PC-3 (cell line): ENCODE results near the gene PPP1R7. TPM values are rescaled to one million over a fixed set of nuclear protein-coding genes. Genes with fewer than 3 reads are reported as not detected.

Source experiments
- ATAC-seq: fragments of 200-7000 bp; cut with Tn5 transposase; 2 replicates; pipeline ENCODE4 v1.9.1; 2020; ENCODE audit warnings: mild to moderate bottlenecking, moderate library complexity
- BruUV-seq: library from RNA; stranded (reverse); fragments of 400-500 nt; replicated peaks from 2 replicates; lab custom pipeline; 2021; lab: Mats Ljungman, UMichigan
- CTCF ChIA-PET: fragments of 300-600 bp; sonication (Branson Sonifier 250); formaldehyde crosslinking; loops from one replicate; lab custom pipeline; 2022; ENCODE audit warnings: antibody characterized with exemption; lab: Charles Lee
- POLR2A ChIA-PET: fragments of 300-600 bp; sonication (Branson Sonifier 250); formaldehyde crosslinking; loops from one replicate; lab custom pipeline; 2022; ENCODE audit warnings: antibody characterized with exemption; ENCODE audit not compliant: unreplicated experiment; lab: Charles Lee
- DNase-seq: peaks from one replicate; pipeline ENCODE4 v3.0.0-alpha.2; 2015
- H2AFZ ChIP-seq: fragments of 300-600 bp; sonication (generic); 2 replicates; pipeline ENCODE4 v1.6.0; 2016; ENCODE audit warnings: antibody characterized with exemption, low read length
- H3F3A ChIP-seq: fragments of 300-600 bp; sonication (generic); one replicate; pipeline ENCODE4 v1.6.0; 2017; ENCODE audit warnings: antibody characterized with exemption, low read length, control low read depth, mild to moderate bottlenecking; ENCODE audit not compliant: unreplicated experiment
- H3K27ac ChIP-seq: fragments of 300-600 bp; sonication (generic); 2 replicates; pipeline ENCODE4 v1.5.1; 2016; ENCODE audit warnings: mild to moderate bottlenecking, low read length
- H3K27me3 ChIP-seq: fragments of 300-600 bp; sonication (generic); 2 replicates; pipeline ENCODE4 v1.6.1; 2016; ENCODE audit warnings: low read length, mixed read lengths
- H3K36me3 ChIP-seq: fragments of 300-600 bp; sonication (generic); 2 replicates; pipeline ENCODE4 v1.6.1; 2016; ENCODE audit warnings: low read depth, mixed run types, low read length, mixed read lengths
- H3K4me1 ChIP-seq: fragments of 300-600 bp; sonication (generic); 2 replicates; pipeline ENCODE4 v1.5.1; 2016; ENCODE audit warnings: low read length; ENCODE audit not compliant: insufficient read depth
- H3K4me2 ChIP-seq: fragments of 300-600 bp; sonication (generic); 2 replicates; pipeline ENCODE4 v1.6.0; 2016; ENCODE audit warnings: low read length
- H3K4me3 ChIP-seq: fragments of 300-600 bp; sonication (generic); 2 replicates; pipeline ENCODE4 v1.5.1; 2016; ENCODE audit warnings: mild to moderate bottlenecking, low read length, mixed read lengths
- H3K79me2 ChIP-seq: fragments of 300-600 bp; sonication (generic); 2 replicates; pipeline ENCODE4 v1.6.1; 2017; ENCODE audit warnings: low read length, mixed read lengths
- H3K9ac ChIP-seq: fragments of 300-600 bp; sonication (generic); 2 replicates; pipeline ENCODE4 v1.6.0; 2016; ENCODE audit warnings: mild to moderate bottlenecking, low read length
- H3K9me2 ChIP-seq: fragments of 300-600 bp; sonication (generic); replicated peaks from 2 replicates; pipeline ENCODE4 v1.6.1; 2016; ENCODE audit warnings: mixed run types, low read length, mixed read lengths
- H3K9me3 ChIP-seq: fragments of 300-600 bp; sonication (generic); 2 replicates; pipeline ENCODE4 v1.6.1; 2016; ENCODE audit warnings: low read length, mixed read lengths
- H4K20me1 ChIP-seq: fragments of 300-600 bp; sonication (generic); 2 replicates; pipeline ENCODE4 v1.6.1; 2016; ENCODE audit warnings: low read length, mixed read lengths
- EZH2 ChIP-seq: fragments of 300-600 bp; sonication (generic); IDR thresholded peaks from one replicate; pipeline ENCODE4 v1.6.1; 2017; ENCODE audit warnings: antibody characterized with exemption, mild to moderate bottlenecking, low read length; ENCODE audit not compliant: unreplicated experiment
- EZH2phosphoT487 ChIP-seq: fragments of 300-600 bp; sonication (generic); IDR thresholded peaks from 2 replicates; pipeline ENCODE4 v1.6.1; 2018; ENCODE audit warnings: mild to moderate bottlenecking, antibody characterized with exemption, low read length, borderline replicate concordance
- intact Hi-C: fragments of 100-400 bp; cut with micrococcal nuclease; formaldehyde crosslinking; loops from 2 replicates; pipeline ENCODE4 v1.9.0; 2023
- total RNA-seq: library from RNA; depleted of rRNA; stranded (reverse); fragments of >200 nt; gene quantifications from 2 replicates; pipeline ENCODE4 v1.2.3, GENCODE V29; 2014
- TF ChIP-seq, protein P1 (sequence below): fragments of 300-600 bp; sonication (generic); conservative IDR thresholded peaks from 2 replicates; pipeline ENCODE4 v1.5.1; 2017; ENCODE audit warnings: antibody characterized with exemption, low read depth, mild to moderate bottlenecking, low read length

Gene PPP1R7
- total RNA-seq, 1 experiment from 2014 or later = 21.4 TPM

GRCh38 chr2:241178961-241179360 lies 28.7 kb downstream of the PPP1R7 start:
- no peaks in the 10 kb centered on the region for H3F3A ChIP-seq
- no peaks in the 10 kb centered on the region for H3K9me2 ChIP-seq
- TF ChIP-seq, protein P1, sequence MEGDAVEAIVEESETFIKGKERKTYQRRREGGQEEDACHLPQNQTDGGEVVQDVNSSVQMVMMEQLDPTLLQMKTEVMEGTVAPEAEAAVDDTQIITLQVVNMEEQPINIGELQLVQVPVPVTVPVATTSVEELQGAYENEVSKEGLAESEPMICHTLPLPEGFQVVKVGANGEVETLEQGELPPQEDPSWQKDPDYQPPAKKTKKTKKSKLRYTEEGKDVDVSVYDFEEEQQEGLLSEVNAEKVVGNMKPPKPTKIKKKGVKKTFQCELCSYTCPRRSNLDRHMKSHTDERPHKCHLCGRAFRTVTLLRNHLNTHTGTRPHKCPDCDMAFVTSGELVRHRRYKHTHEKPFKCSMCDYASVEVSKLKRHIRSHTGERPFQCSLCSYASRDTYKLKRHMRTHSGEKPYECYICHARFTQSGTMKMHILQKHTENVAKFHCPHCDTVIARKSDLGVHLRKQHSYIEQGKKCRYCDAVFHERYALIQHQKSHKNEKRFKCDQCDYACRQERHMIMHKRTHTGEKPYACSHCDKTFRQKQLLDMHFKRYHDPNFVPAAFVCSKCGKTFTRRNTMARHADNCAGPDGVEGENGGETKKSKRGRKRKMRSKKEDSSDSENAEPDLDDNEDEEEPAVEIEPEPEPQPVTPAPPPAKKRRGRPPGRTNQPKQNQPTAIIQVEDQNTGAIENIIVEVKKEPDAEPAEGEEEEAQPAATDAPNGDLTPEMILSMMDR = no peak
- TF ChIP-seq EZH2 (no peak), EZH2phosphoT487 (no peak)
- no peaks in the 10 kb centered on the region for H3K9me3 ChIP-seq
- BruUV-seq = no TSS peak
- CTCF ChIA-PET = no interaction called here
- H3K27me3 ChIP-seq = no peaks in the 10 kb centered on the region
- H2AFZ ChIP-seq = no peak overlapping the region
- H3K79me2 ChIP-seq = no peaks in the 10 kb centered on the region
- POLR2A ChIA-PET = no interaction called here
- H3K9ac ChIP-seq = no peak overlapping the region
- H3K4me2 ChIP-seq = no peak overlapping the region
- intact Hi-C loops = no loop called here
- DNase-seq (no peak), ATAC-seq (no peak)
- no peaks in the 10 kb centered on the region for H3K4me1 ChIP-seq
- H3K4me3 ChIP-seq = no peak overlapping the region
- no peak overlapping the region for H3K27ac ChIP-seq
- no peaks in the 10 kb centered on the region for H3K36me3 ChIP-seq
- H4K20me1 ChIP-seq = no peaks in the 10 kb centered on the region

DNA sequence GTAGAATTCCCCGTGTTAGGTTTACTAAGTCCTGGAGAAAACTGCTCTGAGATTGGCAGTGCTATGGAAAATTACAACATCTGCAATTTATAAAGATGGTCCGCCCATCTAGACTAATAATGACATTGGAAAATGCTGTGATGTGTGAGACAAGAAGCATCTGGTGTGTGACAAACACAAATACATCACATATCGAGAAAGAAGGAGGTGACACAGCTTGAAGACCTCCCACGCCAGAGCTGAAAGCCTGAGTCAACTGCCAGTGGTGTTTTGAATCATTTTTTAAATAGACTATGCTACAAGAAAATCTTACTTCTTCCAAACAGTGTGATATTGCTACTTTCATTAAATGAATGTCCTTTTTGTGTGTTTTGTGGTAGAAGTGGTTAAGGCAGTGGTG lies 29.6 kb downstream of the PPP1R7 start:
- Histone ChIP-seq H3K4me3 (no peak overlapping the region), H3K9me2 (no peaks in the 10 kb centered on the region), H3K27me3 (no peaks in the 10 kb centered on the region), H3K27ac (no peak overlapping the region), H3K36me3 (no peaks in the 10 kb centered on the region), H3K9me3 (no peaks in the 10 kb centered on the region), H3F3A (no peaks in the 10 kb centered on the region), H4K20me1 (no peaks in the 10 kb centered on the region), H3K9ac (no peak overlapping the region), H3K4me1 (no peaks in the 10 kb centered on the region), H3K79me2 (no peaks in the 10 kb centered on the region), H3K4me2 (no peak overlapping the region), H2AFZ (no peak overlapping the region)
- BruUV-seq = no TSS peak
- ChIA-PET CTCF (no interaction called here), POLR2A (no interaction called here)
- no peak for ATAC-seq
- TF ChIP-seq EZH2 (no peak), EZH2phosphoT487 (no peak)
- TF ChIP-seq, protein P1 = no peak
- intact Hi-C loops = no loop called here
- DNase-seq = no peak

- no peak overlapping the region for H3K4me2 ChIP-seq
- H3K4me3 ChIP-seq = no peak overlapping the region
- no peak overlapping the region for H3K27ac ChIP-seq
- ATAC-seq (no peak), DNase-seq (no peak)
- H3K36me3 ChIP-seq = no peaks in the 10 kb centered on the region
- intact Hi-C loops = no loop called here
- no peak overlapping the region for H3K9ac ChIP-seq
- no peaks in the 10 kb centered on the region for H3K79me2 ChIP-seq
- CTCF ChIA-PET = interaction anchor here (0.6 kb wide), 1 partner anchor 37 kb away, joined by 3 read pairs; no protein-coding TSS in a partner anchor
- H3K4me1 ChIP-seq = no peaks in the 10 kb centered on the region
- no peaks in the 10 kb centered on the region for H3K9me3 ChIP-seq
- POLR2A ChIA-PET = no interaction called here
- no TSS peak for BruUV-seq
- TF ChIP-seq, protein P1 = no peak
- no peak for TF ChIP-seq EZH2
- TF ChIP-seq EZH2phosphoT487 = no peak
- H2AFZ ChIP-seq = no peak overlapping the region
- no peaks in the 10 kb centered on the region for H4K20me1 ChIP-seq
- H3F3A ChIP-seq = no peaks in the 10 kb centered on the region
- no peaks in the 10 kb centered on the region for H3K27me3 ChIP-seq
- no peaks in the 10 kb centered on the region for H3K9me2 ChIP-seq
Measured at GRCh38 chr2:241180495-241180894, 30.2 kb downstream of the PPP1R7 start.
